CD4-positive, CD25-positive, alpha-beta regulatory T cell (primary cell): Measurements from ENCODE around the gene NAP1L1. TPM values are rescaled to one million over a fixed set of nuclear protein-coding genes. Genes with fewer than 3 reads are reported as not detected.
"Not testable (repeated sequence)": the region's sequence is repeated elsewhere in the genome, so short reads cannot be mapped to it uniquely, and the experiment has no call there.

ENCODE experiments used
- ATAC-seq, 2 donors: fragments of 150-1000 bp; cut with Tn5 transposase; one replicate each; pipeline ENCODE4 v1.10.0; 2021; ENCODE audit warnings: low read depth in 2 of 2, moderate number of reproducible peaks in 2 of 2, moderate library complexity in 1 of 2
- DNase-seq, 3 donors: peaks; one replicate each; pipeline versions ENCODE4 v3.0.0 to v3.0.0-alpha.2; 2012 to 2022; ENCODE audit warnings: mixed read lengths in 1 of 3
- H3K27ac ChIP-seq: one replicate; pipeline ENCODE4 v1.7.0; 2013; ENCODE audit warnings: mild to moderate bottlenecking, low read length; ENCODE audit not compliant: insufficient read depth, poor library complexity, severe bottlenecking
- H3K27me3 ChIP-seq: one replicate; pipeline ENCODE4 v1.7.0; 2013; ENCODE audit warnings: low read length; ENCODE audit not compliant: control insufficient read depth, insufficient read depth
- H3K36me3 ChIP-seq: one replicate; pipeline ENCODE4 v1.7.0; 2013; ENCODE audit warnings: mild to moderate bottlenecking, low read length, moderate library complexity; ENCODE audit not compliant: control insufficient read depth, insufficient read depth
- H3K4me1 ChIP-seq: 2 replicates; pipeline ENCODE4 v1.7.0; 2013; ENCODE audit warnings: mild to moderate bottlenecking, low read length; ENCODE audit not compliant: insufficient read depth, control insufficient read depth, poor library complexity, severe bottlenecking
- H3K4me3 ChIP-seq: one replicate; pipeline ENCODE4 v1.7.0; 2013; ENCODE audit warnings: low read depth, mild to moderate bottlenecking, low read length, moderate library complexity
- H3K9me3 ChIP-seq, 2 experiments: 1 replicate in 1 of 2; 2 replicates in 1 of 2; pipeline ENCODE4 v1.7.0; 2013; ENCODE audit warnings: low read length in 2 of 2, mild to moderate bottlenecking in 1 of 2, moderate library complexity in 1 of 2; ENCODE audit not compliant: control insufficient read depth in 2 of 2
- H3K27ac Mint-ChIP-seq, 3 donors: one replicate each; pipeline ENCODE4 v1.8.0; 2020 to 2022; ENCODE audit warnings: mild to moderate bottlenecking in 3 of 3, mixed read lengths in 3 of 3, moderate library complexity in 2 of 3
- H3K27me3 Mint-ChIP-seq: one replicate; pipeline ENCODE4 v1.8.0; 2022; ENCODE audit warnings: mild to moderate bottlenecking, mixed read lengths
- H3K36me3 Mint-ChIP-seq: one replicate; pipeline ENCODE4 v1.8.0; 2020; ENCODE audit warnings: mixed read lengths
- H3K4me1 Mint-ChIP-seq, 4 donors: one replicate each; pipeline ENCODE4 v1.8.0; 2020 to 2022; ENCODE audit warnings: mixed read lengths in 4 of 4, mild to moderate bottlenecking in 1 of 4
- H3K4me3 Mint-ChIP-seq, 4 donors: one replicate each; pipeline ENCODE4 v1.8.0; 2020 to 2022; ENCODE audit warnings: mild to moderate bottlenecking in 4 of 4, mixed read lengths in 4 of 4, moderate library complexity in 3 of 4
- H3K9me3 Mint-ChIP-seq, 7 donors: one replicate each; pipeline ENCODE4 v1.8.0; 2020 to 2022; ENCODE audit warnings: mixed read lengths in 7 of 7, mild to moderate bottlenecking in 3 of 7, moderate library complexity in 2 of 7
- polyA plus RNA-seq, 4 donors: library from polyadenylated mRNA; unstranded; fragments of 300-500 nt; fragmentation: Illumina TruSeq; gene quantifications; one replicate each; pipeline ENCODE4 v1.2.3, GENCODE V29; 2021
- total RNA-seq: library from RNA; stranded (reverse); gene quantifications from one replicate; pipeline ENCODE4 v1.2.3, GENCODE V29; 2022

NAP1L1 gene
- total and polyA plus RNA-seq, 5 donors from 2014 or later = 173 to 592 (median 215) TPM

DNA sequence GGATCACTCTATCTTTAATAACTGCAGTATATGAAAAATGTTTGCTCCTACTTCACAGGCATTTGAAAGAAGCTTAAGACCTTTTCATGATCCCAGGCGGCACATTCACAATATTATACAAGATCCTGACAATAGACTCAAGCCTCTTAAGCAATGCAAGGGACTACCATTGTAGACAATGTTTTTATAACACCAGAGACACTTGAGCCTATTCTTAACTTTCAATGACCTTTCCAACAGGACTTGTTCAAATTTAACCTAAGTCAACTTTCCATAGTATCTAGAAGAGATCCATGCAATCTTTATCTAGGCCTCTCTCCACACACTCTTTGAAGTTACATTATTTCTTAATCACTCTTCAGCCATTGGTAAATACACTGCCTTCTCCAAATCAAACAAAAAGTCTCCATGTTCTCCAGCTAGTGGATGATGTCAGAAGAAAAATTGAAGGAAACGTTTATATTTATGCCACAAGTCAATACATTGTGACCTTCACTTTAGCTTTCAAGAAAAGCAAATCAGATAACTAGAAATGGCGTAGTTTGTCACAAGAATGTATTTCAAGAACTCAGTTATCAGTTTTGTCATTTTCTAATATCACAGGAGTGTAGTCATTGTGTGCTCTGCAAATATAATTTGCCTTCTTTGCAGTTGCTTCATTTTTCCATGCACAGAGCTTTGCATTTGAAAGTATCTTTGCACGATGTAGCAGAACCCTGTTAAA, 94.1 kb downstream of the NAP1L1 start:
- peak overlapping the region in 1 of 3 donors; percentile 21 for H3K27ac Mint-ChIP-seq
- no peaks in the 10 kb centered on the region for H3K27me3 Mint-ChIP-seq
- peaks cover 8% of the 10 kb centered on the region for H3K4me1 ChIP-seq
- H3K4me3 Mint-ChIP-seq = no peak overlapping the region
- H3K27me3 ChIP-seq = no peaks in the 10 kb centered on the region
- H3K27ac ChIP-seq = no peak overlapping the region
- DNase-seq (no peak), ATAC-seq (no peak)
- H3K36me3 Mint-ChIP-seq = peaks cover 12% of the 10 kb centered on the region
- H3K4me3 ChIP-seq = no peak overlapping the region
- peaks cover 3 to 19% (median 9%) of the 10 kb centered on the region in 4 donors for H3K4me1 Mint-ChIP-seq
- H3K9me3 Mint-ChIP-seq = peaks cover 0 to 5% (median 2%) of the 10 kb centered on the region in 7 donors
- no peaks in the 10 kb centered on the region for H3K9me3 ChIP-seq
- no peaks in the 10 kb centered on the region for H3K36me3 ChIP-seq

DNA sequence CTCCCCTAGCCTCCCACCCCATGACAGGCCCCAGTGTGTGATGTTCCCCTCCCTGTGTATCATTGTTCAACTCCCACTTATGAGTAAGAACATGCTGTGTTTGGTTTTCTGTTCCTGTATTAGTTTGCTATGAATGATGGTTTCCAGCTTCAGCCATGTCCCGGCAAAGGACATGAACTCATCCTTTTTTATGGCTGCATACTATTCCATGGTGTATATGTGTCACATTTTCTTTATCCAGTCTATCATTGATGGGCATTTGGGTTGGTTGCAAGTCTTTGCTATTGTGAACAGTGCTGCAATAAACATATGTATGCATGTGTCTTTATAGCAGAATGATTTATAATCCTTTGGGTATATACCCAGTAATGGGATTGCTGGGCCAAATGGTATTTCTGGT, 96.8 kb downstream of the NAP1L1 start:
- H3K9me3 Mint-ChIP-seq, H3K27me3 Mint-ChIP-seq, H3K4me3 ChIP-seq, ATAC-seq, DNase-seq, H3K36me3 ChIP-seq, H3K9me3 ChIP-seq, H3K27ac ChIP-seq, H3K27me3 ChIP-seq, H3K4me3 Mint-ChIP-seq, H3K27ac Mint-ChIP-seq: not testable (repeated sequence)
- Mint-ChIP-seq H3K36me3 (peaks cover 12% of the 10 kb centered on the region), H3K4me1 (peaks cover 4 to 23% (median 13%) of the 10 kb centered on the region in 4 donors)
- H3K4me1 ChIP-seq = peaks cover 14% of the 10 kb centered on the region

Other genes starting within 250 kb of the NAP1L1 start
- gene PHLDA1, start 52.9 kb downstream of the NAP1L1 start, total RNA-seq = 42.0 TPM
- gene PHLDA1, start 52.9 kb downstream of the NAP1L1 start, polyA plus RNA-seq = 1 to 10 TPM; 1.1 to 2.0 (median 1.5) TPM